HG02678 (cell line): ENCODE measurements around the gene MBD2.

ENCODE experiments used
- ATAC-seq: cut with Tn5 transposase; IDR thresholded peaks from one replicate; pipeline ENCODE4 v1.9.1; 2021; ENCODE audit warnings: mild to moderate bottlenecking, moderate library complexity; ENCODE audit not compliant: unreplicated experiment

Gene MBD2

DNA sequence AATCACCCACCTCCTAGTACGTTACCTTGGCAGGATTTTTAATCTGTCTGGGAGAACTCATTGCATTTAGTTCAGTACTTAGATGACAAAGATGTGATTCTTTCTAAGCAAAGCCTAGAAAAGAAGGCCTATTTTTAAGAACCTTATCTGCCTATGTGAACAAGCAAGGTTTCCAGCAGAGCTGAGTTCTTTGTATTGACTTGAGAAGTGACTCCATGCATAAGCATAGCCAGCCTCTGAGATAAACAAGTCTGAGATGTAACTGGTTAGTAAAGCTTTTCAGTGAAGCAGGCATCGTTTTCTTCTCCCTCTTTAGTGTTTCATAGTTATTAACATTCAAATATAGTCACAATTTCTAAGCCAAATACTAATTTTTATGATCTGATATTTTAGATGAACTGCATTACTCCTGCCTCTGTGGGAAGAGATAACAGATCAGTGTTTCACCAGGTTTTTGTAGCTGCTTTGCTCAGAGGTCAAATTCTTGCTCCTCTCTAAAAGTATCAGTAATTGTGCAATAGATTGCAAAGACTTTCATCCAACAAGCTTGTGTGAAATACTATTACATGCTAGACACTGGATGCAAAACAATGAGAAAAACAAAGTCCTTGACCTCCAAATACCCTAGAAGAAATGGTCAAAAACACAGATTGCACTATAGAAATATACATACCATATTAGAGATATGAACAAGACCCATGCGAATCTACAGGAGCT lies 107.8 kb downstream of the MBD2 start:
- no peak for ATAC-seq

DNA sequence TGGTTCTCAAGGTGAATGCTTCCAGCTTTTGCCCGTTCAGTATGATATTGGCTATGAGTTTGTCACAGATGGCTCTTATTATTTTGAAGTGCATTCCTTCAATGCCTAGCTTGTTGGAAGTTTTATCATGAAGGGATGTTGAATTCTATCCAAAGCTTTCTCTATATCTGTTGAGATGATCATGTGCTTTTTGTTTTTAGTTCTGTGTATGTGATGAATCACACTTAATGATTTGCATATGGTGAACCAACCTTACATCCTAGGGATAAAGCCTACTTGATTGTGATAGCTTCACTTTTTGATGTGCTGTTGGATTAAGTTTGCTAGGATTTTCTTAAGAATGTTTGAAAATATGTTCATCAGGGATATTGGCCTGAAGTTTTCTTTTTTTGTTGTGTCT lies 112.1 kb downstream of the MBD2 start:
- no peak for ATAC-seq

DNA sequence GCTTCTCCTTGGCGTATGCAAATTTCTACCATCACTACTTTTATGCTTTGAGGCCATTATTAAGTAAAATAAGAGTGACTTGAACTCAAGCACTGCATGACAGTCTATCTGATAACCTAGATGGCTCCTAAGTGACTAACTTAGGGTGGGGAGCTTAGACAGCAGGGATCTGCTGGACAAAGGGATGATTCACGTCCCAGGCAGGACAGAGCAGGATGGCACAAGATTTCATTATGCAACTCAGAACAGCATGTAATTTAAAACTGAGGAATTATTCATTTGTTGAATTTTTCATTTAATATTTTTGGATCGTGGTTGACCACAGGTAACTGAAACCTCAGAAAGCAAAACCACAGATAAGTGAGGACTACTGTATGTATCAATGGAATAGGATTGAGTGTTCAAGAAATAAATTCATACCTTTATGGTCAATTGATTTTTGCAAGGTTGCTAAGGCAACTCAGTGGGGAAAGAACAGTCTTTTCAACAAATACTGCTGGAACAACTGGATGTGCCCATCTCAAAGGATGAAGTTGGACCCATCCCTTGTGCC lies 115.3 kb downstream of the MBD2 start:
- no peak for ATAC-seq

DNA sequence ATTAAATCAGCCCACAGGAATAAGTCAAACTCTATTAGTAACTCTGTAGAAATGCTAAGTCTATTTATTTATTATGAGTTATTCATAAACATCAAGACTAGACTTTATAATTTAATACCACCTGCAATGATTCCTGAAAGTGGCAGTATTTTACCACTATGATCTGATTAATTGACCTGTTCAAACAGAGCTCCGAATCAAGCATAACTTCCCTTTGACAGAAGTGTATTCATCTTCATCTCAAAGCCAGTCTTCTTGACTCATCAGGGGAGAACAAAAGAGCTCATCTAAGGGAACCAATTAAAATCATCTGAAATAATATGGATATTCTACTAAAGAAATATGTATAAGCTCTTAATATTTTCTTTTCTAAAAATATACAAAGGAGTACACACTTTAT lies 122.3 kb downstream of the MBD2 start:
- no peak for ATAC-seq
